Activated CD4-positive, alpha-beta T cell treated with anti-CD3 and anti-CD28 coated beads for 36 hours (primary cell): ENCODE data around the gene LIMS1. TPM values are rescaled to one million over a fixed set of nuclear protein-coding genes. Genes with fewer than 3 reads are reported as not detected.
"Not testable (repeated sequence)": the region's sequence is repeated elsewhere in the genome, so short reads cannot be mapped to it uniquely, and the experiment has no call there.

ENCODE experiments used
- ATAC-seq: fragments of 200-7000 bp; cut with Tn5 transposase; one replicate; pipeline ENCODE4 v1.10.0; 2021; ENCODE audit warnings: mild to moderate bottlenecking, moderate library complexity
- CTCF ChIA-PET: fragments of 350-600 bp; sonication (Branson Sonifier 250); formaldehyde crosslinking; loops from one replicate; lab custom pipeline; 2021; ENCODE audit warnings: antibody characterized with exemption; lab: Charles Lee
- POLR2A ChIA-PET: fragments of 350-600 bp; sonication (Branson Sonifier 250); formaldehyde crosslinking; loops from one replicate; lab custom pipeline; 2021; ENCODE audit warnings: antibody characterized with exemption, inconsistent platforms; lab: Charles Lee
- DNase-seq: peaks from one replicate; pipeline ENCODE4 v3.0.0-alpha.2; 2020
- H3K27ac Mint-ChIP-seq: one replicate; pipeline ENCODE4 v1.8.0; 2021; ENCODE audit warnings: mixed read lengths
- H3K27me3 Mint-ChIP-seq: one replicate; pipeline ENCODE4 v1.8.0; 2021; ENCODE audit warnings: mixed read lengths
- H3K36me3 Mint-ChIP-seq: one replicate; pipeline ENCODE4 v1.8.0; 2021; ENCODE audit warnings: low read depth, mixed read lengths
- H3K4me1 Mint-ChIP-seq: one replicate; pipeline ENCODE4 v1.8.0; 2021; ENCODE audit warnings: mixed read lengths
- H3K4me3 Mint-ChIP-seq: one replicate; pipeline ENCODE4 v1.8.0; 2021; ENCODE audit warnings: mild to moderate bottlenecking, moderate library complexity, mixed read lengths
- H3K9me3 Mint-ChIP-seq: one replicate; pipeline ENCODE4 v1.8.0; 2021; ENCODE audit warnings: low read depth, mixed read lengths
- intact Hi-C, 2 experiments: fragments of 100-400 bp; cut with DNase I in 1 of 2; cut with micrococcal nuclease in 1 of 2; formaldehyde crosslinking; loops; one replicate each; pipeline versions ENCODE4 v1.14.2 to v1.15.1; 2022 to 2024; cut with DNase I, micrococcal nuclease
- total RNA-seq, 2 experiments: library from RNA; stranded (reverse); gene quantifications; one replicate each; pipeline ENCODE4 v1.2.3, GENCODE V29; 2021

The LIMS1 gene
- total RNA-seq, 2 experiments from 2014 or later: 47.5 to 70.3 TPM

DNA sequence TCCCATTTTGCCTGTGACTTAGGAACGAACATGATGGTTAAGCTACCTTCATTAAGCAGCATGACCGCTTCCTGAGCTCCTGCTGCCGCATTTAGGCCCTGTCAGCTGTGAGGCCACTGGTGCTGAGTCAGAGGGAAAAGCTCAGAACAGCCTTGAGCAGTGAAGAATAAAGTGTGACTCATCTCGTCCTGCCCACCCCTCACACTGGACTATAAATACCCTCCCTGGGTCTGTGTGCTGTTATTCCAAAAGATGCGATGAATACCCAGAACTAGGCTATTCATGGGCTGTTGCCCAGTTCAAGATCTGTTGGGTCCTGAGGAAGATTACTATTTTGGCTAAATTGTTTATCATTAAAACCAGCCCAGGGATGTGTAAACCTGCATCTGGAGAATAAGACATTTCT is 127.9 kb downstream of the LIMS1 start:
- CTCF ChIA-PET, H3K4me3 Mint-ChIP-seq, H3K36me3 Mint-ChIP-seq, intact Hi-C loops, DNase-seq, H3K27me3 Mint-ChIP-seq, H3K9me3 Mint-ChIP-seq: not testable (repeated sequence)
- peak overlapping the region; percentile 37 for H3K27ac Mint-ChIP-seq
- POLR2A ChIA-PET: interaction anchor here (0.6 kb wide), 1 partner anchor 111 kb away, joined by 3 read pairs; no protein-coding TSS in a partner anchor
- peak; percentile 39 for ATAC-seq
- peaks cover 14% of the 10 kb centered on the region for H3K4me1 Mint-ChIP-seq

GRCh38 chr2:108663346-108663745 is 129.1 kb downstream of the LIMS1 start:
- H3K4me3 Mint-ChIP-seq, H3K36me3 Mint-ChIP-seq, intact Hi-C loops: not testable (repeated sequence)

DNA sequence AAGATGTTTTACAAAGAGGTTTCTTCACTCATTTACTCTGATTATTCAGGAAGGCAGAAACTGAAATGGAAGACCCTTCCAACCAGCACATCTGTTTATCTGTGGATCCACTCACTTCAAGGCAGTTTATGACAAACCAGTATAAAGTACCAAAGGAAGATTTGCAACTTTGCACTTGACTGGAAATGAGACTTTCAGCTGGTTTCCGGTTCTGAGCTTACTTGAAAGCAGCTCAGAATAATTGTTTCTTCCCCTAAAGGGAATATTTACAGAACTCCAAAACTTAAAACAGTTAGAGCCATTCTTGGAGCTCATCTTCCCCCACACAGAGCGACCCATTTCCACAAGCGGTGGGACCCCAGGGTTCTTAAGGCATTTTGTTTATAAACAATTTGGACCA is 129.8 kb downstream of the LIMS1 start:
- H3K4me3 Mint-ChIP-seq, intact Hi-C loops, H3K9me3 Mint-ChIP-seq, H3K27me3 Mint-ChIP-seq, H3K36me3 Mint-ChIP-seq, ATAC-seq, CTCF ChIA-PET, POLR2A ChIA-PET, DNase-seq: not testable (repeated sequence)
- peaks cover 13% of the 10 kb centered on the region for H3K4me1 Mint-ChIP-seq
- peak overlapping the region; percentile 31 for H3K27ac Mint-ChIP-seq

More at GRCh38 chr2:108663346-108663745, 129.1 kb downstream of the LIMS1 start:
- DNase-seq, H3K27ac Mint-ChIP-seq, H3K27me3 Mint-ChIP-seq, ATAC-seq, POLR2A ChIA-PET, H3K9me3 Mint-ChIP-seq, CTCF ChIA-PET: not testable (repeated sequence)
- H3K4me1 Mint-ChIP-seq: peaks cover 13% of the 10 kb centered on the region

DNA sequence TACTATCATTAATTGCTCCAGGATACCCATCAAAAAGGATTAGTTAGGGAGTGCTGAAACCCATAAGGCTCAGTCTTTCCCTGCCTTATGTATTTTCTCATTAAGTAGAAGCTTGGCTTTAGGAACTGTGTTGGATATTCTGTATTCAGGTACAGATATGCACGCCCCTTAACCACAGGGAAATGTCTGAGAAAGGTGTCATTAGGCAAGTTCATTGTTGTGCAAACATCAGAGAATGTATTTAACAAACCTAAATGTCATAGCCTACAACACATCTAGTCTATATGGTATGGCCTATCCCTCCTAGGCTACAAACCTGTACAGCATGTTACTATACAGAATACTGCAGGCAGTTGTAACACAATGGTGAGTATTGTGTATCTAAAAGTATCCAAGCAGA is 130.7 kb downstream of the LIMS1 start:
- H3K4me3 Mint-ChIP-seq, POLR2A ChIA-PET, H3K27ac Mint-ChIP-seq, CTCF ChIA-PET, intact Hi-C loops, H3K36me3 Mint-ChIP-seq, H3K9me3 Mint-ChIP-seq, H3K27me3 Mint-ChIP-seq, DNase-seq, ATAC-seq: not testable (repeated sequence)
- H3K4me1 Mint-ChIP-seq: peaks cover 13% of the 10 kb centered on the region

- DNase-seq, intact Hi-C loops, ATAC-seq: not testable (repeated sequence)
These were observed 131.7 kb downstream of the LIMS1 start for GRCh38 chr2:108665975-108666374.

GRCh38 chr2:108667140-108667539 is 132.9 kb downstream of the LIMS1 start:
- H3K36me3 Mint-ChIP-seq, H3K27ac Mint-ChIP-seq, POLR2A ChIA-PET, intact Hi-C loops, DNase-seq, H3K9me3 Mint-ChIP-seq, H3K4me1 Mint-ChIP-seq, H3K27me3 Mint-ChIP-seq, CTCF ChIA-PET, ATAC-seq, H3K4me3 Mint-ChIP-seq: not testable (repeated sequence)

More at GRCh38 chr2:108665975-108666374, 131.7 kb downstream of the LIMS1 start:
- H3K9me3 Mint-ChIP-seq, H3K27me3 Mint-ChIP-seq, POLR2A ChIA-PET, CTCF ChIA-PET, H3K4me3 Mint-ChIP-seq, H3K27ac Mint-ChIP-seq, H3K36me3 Mint-ChIP-seq: not testable (repeated sequence)
- peaks cover 13% of the 10 kb centered on the region for H3K4me1 Mint-ChIP-seq

DNA sequence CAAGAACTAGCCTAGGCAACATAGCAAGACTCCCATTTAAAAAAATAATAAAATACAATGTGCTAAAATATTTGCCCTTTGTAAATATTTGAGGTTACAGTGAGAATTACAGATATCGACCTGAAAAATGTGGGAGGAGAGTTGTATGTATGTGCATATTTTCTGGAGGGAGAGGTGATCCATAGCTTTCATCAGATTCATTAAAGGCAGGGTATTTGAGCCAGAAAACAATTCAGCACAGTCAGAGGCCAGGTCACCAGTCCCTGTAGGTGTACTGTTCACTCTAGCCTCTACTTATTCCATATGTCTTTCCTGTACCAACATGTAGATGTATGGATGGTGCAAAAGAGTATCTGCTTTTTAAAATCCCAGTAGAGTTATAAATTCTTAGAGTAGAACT is 136.0 kb downstream of the LIMS1 start:
- H3K27me3 Mint-ChIP-seq, H3K36me3 Mint-ChIP-seq, H3K9me3 Mint-ChIP-seq, ATAC-seq, H3K27ac Mint-ChIP-seq, DNase-seq, intact Hi-C loops, H3K4me1 Mint-ChIP-seq, POLR2A ChIA-PET, H3K4me3 Mint-ChIP-seq, CTCF ChIA-PET: not testable (repeated sequence)

DNA sequence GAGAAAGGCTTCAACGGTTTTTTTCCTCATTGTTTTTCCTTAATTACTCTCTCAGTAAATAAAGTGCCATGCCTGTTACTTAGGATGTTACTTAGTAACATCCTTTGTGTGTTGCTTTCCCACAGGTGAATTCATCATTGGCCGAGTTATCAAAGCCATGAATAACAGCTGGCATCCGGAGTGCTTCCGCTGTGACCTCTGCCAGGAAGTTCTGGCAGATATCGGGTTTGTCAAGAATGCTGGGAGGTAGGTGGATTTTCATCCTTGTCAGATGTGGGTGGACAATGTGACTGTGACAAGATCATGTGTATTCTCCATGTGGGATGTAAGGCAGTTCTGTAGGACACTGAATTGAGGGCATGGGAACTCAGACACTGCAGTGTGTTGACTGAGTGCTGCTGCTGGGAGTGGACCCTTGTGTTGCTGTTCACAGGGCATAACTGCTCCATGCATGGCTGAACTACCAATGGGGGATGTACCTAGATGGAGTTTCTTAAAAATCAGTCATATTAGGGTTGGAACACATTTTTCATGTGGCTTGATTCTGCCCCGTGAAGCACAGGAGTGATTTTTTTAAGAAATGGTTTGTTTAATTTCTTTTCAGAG is 138.0 kb downstream of the LIMS1 start:
- CTCF ChIA-PET, POLR2A ChIA-PET, H3K27ac Mint-ChIP-seq, H3K4me3 Mint-ChIP-seq, ATAC-seq, H3K27me3 Mint-ChIP-seq, H3K36me3 Mint-ChIP-seq, H3K4me1 Mint-ChIP-seq, DNase-seq, H3K9me3 Mint-ChIP-seq, intact Hi-C loops: not testable (repeated sequence)

DNA sequence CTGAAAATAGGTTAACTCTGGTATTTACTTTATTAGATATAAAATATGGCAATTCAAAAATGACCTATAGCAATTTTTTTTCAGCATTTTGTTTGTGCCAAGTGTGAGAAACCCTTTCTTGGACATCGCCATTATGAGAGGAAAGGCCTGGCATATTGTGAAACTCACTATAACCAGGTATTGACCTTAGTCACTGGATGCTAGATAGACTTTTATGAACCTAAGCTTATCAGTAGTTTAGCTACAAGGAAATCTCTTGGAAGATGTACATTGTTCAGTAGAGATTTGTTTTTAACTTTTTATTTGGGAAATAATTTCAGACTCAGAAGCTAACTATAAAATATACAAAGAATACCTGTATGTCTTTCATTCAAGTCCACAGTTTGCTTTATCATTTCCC is 142.3 kb downstream of the LIMS1 start:
- CTCF ChIA-PET, H3K27me3 Mint-ChIP-seq: not testable (repeated sequence)

GRCh38 chr2:108677239-108677744 is 143.0 kb downstream of the LIMS1 start:
- H3K4me1 Mint-ChIP-seq, H3K4me3 Mint-ChIP-seq, CTCF ChIA-PET, POLR2A ChIA-PET, H3K27ac Mint-ChIP-seq, DNase-seq, intact Hi-C loops, H3K27me3 Mint-ChIP-seq, ATAC-seq, H3K9me3 Mint-ChIP-seq: not testable (repeated sequence)
- H3K36me3 Mint-ChIP-seq: peaks cover 12% of the 10 kb centered on the region

More for the DNA sequence above, 142.3 kb downstream of the LIMS1 start:
- POLR2A ChIA-PET, H3K4me1 Mint-ChIP-seq, H3K36me3 Mint-ChIP-seq, H3K27ac Mint-ChIP-seq, H3K9me3 Mint-ChIP-seq, H3K4me3 Mint-ChIP-seq, intact Hi-C loops, DNase-seq, ATAC-seq: not testable (repeated sequence)

DNA sequence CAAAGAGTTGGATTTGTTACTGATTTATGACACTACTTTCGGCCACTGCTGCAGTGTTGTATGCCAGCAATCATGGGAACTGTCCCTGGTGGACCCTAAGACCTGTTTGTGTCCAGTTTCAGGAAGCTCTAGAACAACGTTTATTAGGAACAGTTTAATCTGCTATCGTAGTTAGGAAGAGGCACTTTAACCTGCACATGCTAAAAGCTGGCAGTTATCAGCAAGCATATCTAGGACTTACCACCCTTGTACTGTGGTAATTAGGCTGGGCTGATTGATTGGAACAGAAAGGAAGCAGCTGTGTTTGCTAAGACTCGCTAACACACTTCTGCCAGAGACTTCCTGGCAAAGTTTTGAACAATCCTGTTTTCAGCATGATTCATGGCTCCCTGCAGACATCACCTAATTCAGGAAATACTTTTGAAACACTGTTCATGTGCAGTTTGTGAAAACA is 144.0 kb downstream of the LIMS1 start:
- POLR2A ChIA-PET, H3K27ac Mint-ChIP-seq, H3K4me3 Mint-ChIP-seq, intact Hi-C loops, CTCF ChIA-PET, H3K9me3 Mint-ChIP-seq, DNase-seq, H3K27me3 Mint-ChIP-seq, H3K4me1 Mint-ChIP-seq: not testable (repeated sequence)
- ATAC-seq: peak; percentile 57
- H3K36me3 Mint-ChIP-seq: peaks cover 11% of the 10 kb centered on the region

GRCh38 chr2:108680805-108681204 is 146.5 kb downstream of the LIMS1 start:
- DNase-seq, ATAC-seq, H3K4me1 Mint-ChIP-seq, H3K27ac Mint-ChIP-seq, H3K9me3 Mint-ChIP-seq, POLR2A ChIA-PET, H3K27me3 Mint-ChIP-seq, intact Hi-C loops, H3K4me3 Mint-ChIP-seq, CTCF ChIA-PET: not testable (repeated sequence)
- H3K36me3 Mint-ChIP-seq: peaks cover 10% of the 10 kb centered on the region
